BE2C (cell line): ENCODE results near the gene ITM2C.

Experiments used
- DNase-seq: peaks from one replicate; pipeline ENCODE4 v3.0.0-alpha.2; 2020
- H3K27me3 ChIP-seq: fragments of 250-450 bp; sonication (Bioruptor Pico); 2 replicates; pipeline ENCODE4 v1.5.1; 2020; ENCODE audit warnings: mild to moderate bottlenecking
- H3K36me3 ChIP-seq: fragments of 250-450 bp; sonication (Bioruptor Pico); 2 replicates; pipeline ENCODE4 v1.5.1; 2020; ENCODE audit warnings: mild to moderate bottlenecking
- H3K4me1 ChIP-seq: fragments of 250-450 bp; sonication (Bioruptor Pico); 2 replicates; pipeline ENCODE4 v1.5.1; 2020
- H3K4me3 ChIP-seq: 2 replicates; pipeline ENCODE4 v1.5.1; 2011; ENCODE audit warnings: low read depth, low read length
- H3K9me3 ChIP-seq: fragments of 250-450 bp; sonication (Bioruptor Pico); 2 replicates; pipeline ENCODE4 v1.5.1; 2020
- CTCF ChIP-seq: IDR thresholded peaks from 2 replicates; pipeline ENCODE4 v1.5.1; 2012; ENCODE audit warnings: mild to moderate bottlenecking, low read depth, low read length

ITM2C gene

GRCh38 chr2:230891509-230891908 lies 26.8 kb downstream of the ITM2C start:
- TF ChIP-seq CTCF: no peak

GRCh38 chr2:230893338-230893737 lies 28.6 kb downstream of the ITM2C start:
- Histone ChIP-seq H3K27me3 (no peaks in the 10 kb centered on the region), H3K9me3 (no peaks in the 10 kb centered on the region), H3K4me3 (no peak overlapping the region), H3K4me1 (no peaks in the 10 kb centered on the region), H3K36me3 (no peaks in the 10 kb centered on the region)
- DNase-seq: no peak
- no peak for TF ChIP-seq CTCF

More at GRCh38 chr2:230891509-230891908, 26.8 kb downstream of the ITM2C start:
- H3K4me3 ChIP-seq: no peak overlapping the region
- no peaks in the 10 kb centered on the region for H3K36me3 ChIP-seq
- H3K9me3 ChIP-seq: no peaks in the 10 kb centered on the region
- no peaks in the 10 kb centered on the region for H3K27me3 ChIP-seq
- no peak for DNase-seq
- no peaks in the 10 kb centered on the region for H3K4me1 ChIP-seq

GRCh38 chr2:230893841-230894781 lies 29.4 kb downstream of the ITM2C start:
- no peaks in the 10 kb centered on the region for H3K4me1 ChIP-seq
- H3K4me3 ChIP-seq: no peak overlapping the region
- no peak for TF ChIP-seq CTCF
- no peaks in the 10 kb centered on the region for H3K36me3 ChIP-seq
- no peaks in the 10 kb centered on the region for H3K27me3 ChIP-seq
- peak; percentile 2 for DNase-seq
- H3K9me3 ChIP-seq: no peaks in the 10 kb centered on the region

- no peak for DNase-seq
- no peaks in the 10 kb centered on the region for H3K4me1 ChIP-seq
These were observed 31.0 kb downstream of the ITM2C start for GRCh38 chr2:230895536-230896345.

GRCh38 chr2:230896346-230897115 lies 31.8 kb downstream of the ITM2C start:
- Histone ChIP-seq H3K9me3 (no peaks in the 10 kb centered on the region), H3K4me3 (no peak overlapping the region), H3K36me3 (no peaks in the 10 kb centered on the region), H3K27me3 (no peaks in the 10 kb centered on the region), H3K4me1 (no peaks in the 10 kb centered on the region)
- no peak for TF ChIP-seq CTCF
- peak; percentile 15 for DNase-seq

More at GRCh38 chr2:230895536-230896345, 31.0 kb downstream of the ITM2C start:
- Histone ChIP-seq H3K9me3 (no peaks in the 10 kb centered on the region), H3K4me3 (no peak overlapping the region), H3K36me3 (no peaks in the 10 kb centered on the region), H3K27me3 (no peaks in the 10 kb centered on the region)
- no peak for TF ChIP-seq CTCF
